Skin epidermis (tissue), 12 donors: ENCODE results near the gene YPEL5.
"Not testable (repeated sequence)": the region's sequence is repeated elsewhere in the genome, so short reads cannot be mapped to it uniquely, and the experiment has no call there.

Source experiments
- H3K27ac ChIP-seq, 21 experiments: fragments of 200-600 bp; sonication (generic) in 11 of 21; one replicate each; pipeline ENCODE4 v1.5.0; 2020; ENCODE audit warnings: mild to moderate bottlenecking in 3 of 21, inconsistent platforms in 2 of 21, moderate library complexity in 2 of 21
- H3K4me3 ChIP-seq, 7 experiments: fragments of 200-600 bp; sonication (generic) in 2 of 7; one replicate each; pipeline ENCODE4 v1.5.0; 2020; ENCODE audit warnings: inconsistent platforms in 2 of 7, mild to moderate bottlenecking in 2 of 7, moderate library complexity in 1 of 7

Gene YPEL5

DNA sequence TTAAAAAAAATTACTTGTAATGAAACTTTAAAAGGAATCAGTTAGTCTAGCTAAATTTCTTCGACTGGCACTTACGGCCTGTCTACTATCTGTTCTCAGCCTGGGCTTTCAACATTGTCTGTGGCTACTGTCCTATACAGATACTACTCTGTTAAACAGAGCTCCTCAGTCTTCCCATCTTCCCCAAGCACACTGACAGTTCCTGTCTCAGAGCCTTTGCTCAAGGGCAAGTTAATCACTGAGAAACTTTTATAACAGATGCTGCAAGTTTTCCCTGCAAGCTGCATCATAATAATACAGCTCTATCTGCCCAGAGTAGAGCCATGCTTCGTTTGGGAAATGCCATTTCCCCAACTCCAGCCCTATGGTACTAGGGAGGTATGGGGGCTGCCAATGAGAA lies 11.3 kb upstream of the YPEL5 start:
- Histone ChIP-seq H3K27ac (no peak overlapping the region), H3K4me3 (no peak overlapping the region)

DNA sequence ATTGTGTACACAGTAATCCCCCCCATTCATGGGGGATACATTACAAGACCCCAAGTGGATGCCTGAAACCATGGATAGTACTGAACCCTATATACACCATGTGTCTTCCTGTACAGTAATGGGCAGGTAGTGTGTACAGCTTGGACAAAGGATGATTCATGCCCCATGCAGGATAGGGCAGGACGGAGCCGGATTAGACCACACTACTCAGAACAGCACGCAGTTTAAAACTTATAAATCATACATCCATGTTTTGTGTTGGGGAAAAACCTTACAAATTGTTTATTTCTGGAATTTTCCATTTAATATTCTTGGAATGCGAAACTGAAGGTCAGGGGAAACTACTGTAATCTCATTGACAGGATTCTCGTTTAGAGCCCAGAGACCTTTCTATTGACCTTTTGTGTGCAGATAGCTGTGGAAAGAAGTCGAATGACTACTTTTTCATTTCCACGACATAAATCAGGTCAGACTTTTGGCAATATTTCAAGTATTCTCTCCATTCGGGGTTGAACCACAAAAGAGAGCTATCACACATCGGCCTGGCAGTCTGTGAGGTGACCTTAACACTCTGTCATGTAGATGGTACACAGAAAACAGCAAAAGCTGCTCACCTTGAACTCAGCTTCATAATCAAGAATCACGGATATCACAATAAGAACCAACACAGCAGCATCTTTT lies 9.9 kb upstream of the YPEL5 start:
- no peak overlapping the region for H3K4me3 ChIP-seq
- no peak overlapping the region for H3K27ac ChIP-seq

DNA sequence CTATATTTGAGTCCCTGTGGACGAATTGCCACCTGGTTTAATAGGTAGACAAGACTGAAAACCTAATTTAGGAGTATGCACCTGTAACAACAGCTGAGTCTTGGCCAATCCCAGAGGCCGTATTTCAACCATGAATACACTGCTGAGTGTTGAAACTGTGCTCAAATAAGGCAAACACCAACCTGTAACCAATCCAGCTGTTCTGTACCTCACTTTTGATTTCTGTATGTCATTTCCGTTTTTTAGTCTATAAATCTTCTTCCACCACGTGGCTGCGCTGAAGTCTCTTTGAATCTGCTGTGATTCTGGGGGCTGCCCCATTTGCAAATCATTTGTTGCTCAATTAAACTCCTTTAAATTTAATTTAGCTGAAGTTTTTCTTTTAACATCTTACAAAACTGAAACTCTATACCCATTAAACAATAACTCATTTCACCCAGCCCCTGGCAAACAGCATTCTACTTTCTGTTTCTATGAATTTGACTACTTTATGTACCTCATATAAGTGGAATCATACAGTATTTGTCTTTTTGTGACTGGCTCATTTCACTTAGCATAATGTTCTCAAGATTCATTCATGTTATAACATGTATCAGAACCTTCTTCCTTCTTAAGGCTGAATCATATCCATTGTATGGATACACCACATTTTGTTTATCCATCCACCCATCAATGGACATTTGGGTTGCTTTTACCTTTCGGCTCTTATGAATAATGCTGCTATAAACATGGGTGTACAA lies 7.5 kb upstream of the YPEL5 start:
- H3K4me3 ChIP-seq: no peak overlapping the region
- H3K27ac ChIP-seq: peak overlapping the region in 1 of 21 experiments; percentile 22

DNA sequence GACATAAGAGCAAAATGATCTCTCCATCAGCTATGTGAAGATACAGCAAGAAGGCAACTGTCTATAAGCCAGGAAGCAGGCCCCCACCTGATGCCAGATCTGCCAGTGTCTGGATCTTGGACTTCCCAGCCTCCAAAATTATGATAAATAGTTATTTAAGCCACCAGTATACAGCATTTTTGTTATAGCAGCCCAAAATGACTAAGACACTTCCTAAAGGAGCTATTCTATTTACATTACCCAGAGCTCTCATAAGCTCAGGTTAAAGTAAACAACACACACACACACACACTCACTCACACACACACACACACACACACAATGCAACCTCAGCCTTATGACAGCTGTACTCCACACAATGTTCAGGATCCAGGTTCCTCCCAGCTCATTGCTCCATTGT lies 5.7 kb upstream of the YPEL5 start:
- Histone ChIP-seq H3K4me3 (no peak overlapping the region), H3K27ac (no peak overlapping the region)

DNA sequence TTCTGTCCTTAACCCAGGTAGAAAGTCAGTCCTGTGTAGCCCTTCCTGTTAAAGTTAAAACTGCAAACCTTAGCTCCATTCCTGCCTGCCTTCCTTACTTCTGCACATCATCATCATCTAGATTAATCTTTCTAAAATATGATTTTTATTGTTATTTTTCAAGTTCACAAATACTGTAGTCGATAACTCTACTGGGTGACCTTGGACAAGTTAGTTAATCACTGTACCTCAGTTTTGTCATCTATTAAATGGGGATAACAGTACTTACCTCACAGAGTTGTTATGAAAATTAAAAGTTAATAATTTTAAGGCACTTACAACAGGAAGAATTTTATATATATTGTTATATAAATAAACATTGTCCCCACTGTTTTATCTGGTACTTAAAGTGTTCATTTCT lies 2.5 kb upstream of the YPEL5 start:
- no peak overlapping the region for H3K4me3 ChIP-seq
- no peak overlapping the region for H3K27ac ChIP-seq

DNA sequence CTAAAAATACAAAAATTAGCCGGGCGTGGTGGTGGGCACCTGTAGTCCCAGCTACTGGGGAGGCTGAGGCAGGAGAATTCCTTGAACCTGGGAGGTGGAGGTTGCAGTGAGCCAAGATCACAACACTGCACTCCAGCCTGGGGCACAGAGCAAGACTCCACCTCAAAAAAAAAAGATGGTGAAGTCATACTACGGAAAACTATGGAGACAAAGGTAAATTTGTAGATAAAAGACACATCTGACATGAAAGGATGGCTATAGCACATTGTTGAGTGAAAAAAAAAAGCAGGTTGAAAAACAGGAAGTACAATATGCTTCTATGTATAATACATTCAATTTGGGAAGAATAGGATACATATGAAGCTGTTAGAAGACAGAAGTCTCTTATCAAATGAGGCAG lies 1.9 kb upstream of the YPEL5 start:
- not testable (repeated sequence) for H3K4me3 ChIP-seq, H3K27ac ChIP-seq

DNA sequence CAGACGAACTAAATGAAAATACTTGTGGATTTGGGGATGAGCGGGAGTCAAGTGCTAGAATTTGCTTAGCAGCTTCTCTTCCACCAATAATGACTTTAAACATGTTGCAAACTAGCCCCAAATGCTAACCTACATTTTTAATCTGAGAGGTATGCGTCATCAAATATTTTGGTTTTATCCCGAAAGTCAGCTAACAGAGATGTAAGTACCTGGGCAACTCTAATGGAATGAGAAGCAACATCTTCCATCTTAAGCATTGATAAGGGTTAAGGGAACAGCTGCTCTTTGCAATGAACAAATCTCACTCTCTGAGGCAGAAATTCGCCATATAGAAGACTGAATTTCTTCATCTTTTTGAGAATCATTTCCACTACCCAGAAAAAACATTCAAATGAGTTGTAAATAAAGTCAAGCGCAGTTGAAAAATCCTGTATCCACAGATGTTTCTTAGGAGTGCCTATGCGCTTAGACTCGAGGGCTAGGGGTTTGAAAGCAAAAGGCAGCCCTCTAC lies 926 bp upstream of the YPEL5 start:
- H3K4me3 ChIP-seq: peak overlapping the region; percentile 23 to 98 (median 31)
- peak overlapping the region in 20 of 21 experiments; percentile 72 to 100 (median 86) for H3K27ac ChIP-seq

DNA sequence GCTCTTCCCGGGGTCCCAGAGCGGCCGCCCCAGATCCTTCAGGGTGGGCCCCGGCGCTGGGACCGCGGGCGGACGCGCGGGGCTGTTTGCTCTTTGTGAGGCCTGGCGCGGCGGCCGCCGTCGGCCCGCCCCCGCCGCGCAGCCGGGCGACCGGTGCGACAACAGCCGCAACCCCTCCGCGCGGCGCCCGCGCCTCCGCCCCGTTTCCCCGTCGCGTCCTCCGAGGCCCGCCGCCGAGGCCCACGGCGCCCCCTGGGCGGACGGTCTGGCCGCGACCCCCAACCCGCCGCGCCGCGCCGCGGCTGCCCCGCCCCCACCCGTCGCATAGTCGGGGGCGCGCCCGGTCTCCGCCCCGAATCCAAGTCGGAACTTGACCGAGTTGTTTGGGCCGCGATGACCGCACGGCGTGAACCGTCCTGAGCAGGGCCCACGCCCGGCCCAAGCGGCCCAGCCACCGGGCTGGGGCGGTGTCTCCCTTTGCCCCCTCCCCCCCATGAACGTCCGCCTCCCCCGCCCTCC lies 448 bp downstream of the YPEL5 start:
- H3K27ac ChIP-seq: peak overlapping the region; percentile 98 to 100 (median 99)
- H3K4me3 ChIP-seq: peak overlapping the region; percentile 89 to 98 (median 96)

DNA sequence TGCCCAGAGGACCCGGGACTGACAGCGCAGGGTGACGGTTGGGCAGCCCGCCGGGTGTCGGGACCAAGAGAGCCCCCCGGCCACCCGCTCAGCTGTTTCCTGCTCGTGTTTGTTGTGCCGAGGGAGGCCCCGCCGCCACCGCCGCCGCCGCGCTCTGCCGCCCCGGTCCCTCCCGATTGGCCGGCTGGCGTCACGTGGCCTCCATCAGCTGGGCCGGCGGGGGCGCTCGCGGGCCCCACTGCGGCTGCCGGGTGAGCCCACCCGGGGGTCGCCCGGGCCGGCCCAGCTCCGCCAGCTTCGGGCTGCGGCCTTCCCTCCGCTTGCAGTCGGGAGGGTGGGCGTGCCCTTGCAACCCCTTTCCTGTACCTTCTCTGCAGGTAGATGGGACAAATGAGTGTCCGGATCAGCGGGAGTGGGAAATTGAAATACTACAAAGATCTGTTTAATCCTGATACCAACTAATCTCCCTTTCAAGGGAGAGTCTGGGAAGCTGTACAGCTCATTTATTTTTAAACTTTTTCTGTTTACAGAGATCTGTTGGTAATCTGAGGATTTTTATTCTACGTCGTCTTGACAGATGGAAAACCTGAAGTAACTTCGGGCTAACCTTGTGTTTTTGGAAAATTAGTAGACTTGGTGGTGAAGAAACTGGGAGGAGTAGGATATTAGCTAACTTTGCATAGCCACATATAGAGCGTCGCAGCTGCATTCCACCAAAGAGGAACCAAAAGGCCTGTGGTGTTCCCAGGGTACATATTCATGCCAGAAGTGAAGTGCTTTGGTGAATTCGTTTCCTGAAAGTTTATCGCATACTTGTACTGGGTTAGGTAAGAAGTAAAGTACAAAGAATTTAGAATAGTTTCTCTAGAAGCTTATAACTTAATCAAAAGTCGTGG lies 1.2 kb downstream of the YPEL5 start:
- Histone ChIP-seq H3K27ac (peak overlapping the region; percentile 97 to 100 (median 99)), H3K4me3 (peak overlapping the region; percentile 89 to 98 (median 96))

DNA sequence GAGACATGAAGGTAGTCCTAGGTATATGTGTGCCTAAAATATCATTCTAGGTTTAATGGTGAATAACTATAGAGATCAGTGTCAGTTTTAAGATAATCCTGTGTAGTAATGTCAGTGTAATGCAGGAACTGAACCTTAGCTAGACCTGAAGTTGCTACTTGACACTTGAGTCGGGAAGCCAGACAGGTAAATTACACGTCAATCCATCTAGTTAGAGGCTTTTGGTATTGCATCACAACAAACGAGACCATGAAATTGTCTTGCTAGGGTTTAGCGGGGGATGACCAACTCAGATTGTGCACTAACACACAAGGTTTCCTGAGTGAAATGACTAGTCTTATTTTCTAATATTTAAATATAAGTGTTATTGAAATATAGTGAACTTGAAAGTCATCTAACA lies 2.0 kb downstream of the YPEL5 start:
- H3K4me3 ChIP-seq: peak overlapping the region in 1 of 7 experiments; percentile 5
- H3K27ac ChIP-seq: peak overlapping the region in 5 of 21 experiments; percentile 0 to 100 (median 98)

DNA sequence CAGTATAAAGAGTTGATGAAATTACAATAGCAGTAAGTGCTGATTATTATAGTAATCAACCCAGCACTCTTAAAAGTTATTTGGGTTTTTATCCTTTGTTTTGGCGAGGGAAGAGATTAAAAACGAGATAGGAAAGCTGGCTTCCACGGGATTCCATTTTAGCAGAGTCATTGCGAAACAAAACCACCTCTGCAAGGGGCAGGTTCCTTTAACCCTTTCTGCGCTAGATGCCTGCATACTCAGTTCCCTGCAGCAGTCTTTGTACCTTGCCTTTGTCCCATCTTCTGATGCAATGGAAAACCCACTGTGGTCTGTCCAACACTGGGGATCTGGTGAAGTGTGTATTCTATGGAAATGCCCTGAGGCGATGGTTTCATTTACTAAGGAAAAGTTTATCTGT lies 2.7 kb downstream of the YPEL5 start:
- Histone ChIP-seq H3K27ac (peak overlapping the region in 4 of 21 experiments; percentile 1 to 52 (median 22)), H3K4me3 (no peak overlapping the region)

DNA sequence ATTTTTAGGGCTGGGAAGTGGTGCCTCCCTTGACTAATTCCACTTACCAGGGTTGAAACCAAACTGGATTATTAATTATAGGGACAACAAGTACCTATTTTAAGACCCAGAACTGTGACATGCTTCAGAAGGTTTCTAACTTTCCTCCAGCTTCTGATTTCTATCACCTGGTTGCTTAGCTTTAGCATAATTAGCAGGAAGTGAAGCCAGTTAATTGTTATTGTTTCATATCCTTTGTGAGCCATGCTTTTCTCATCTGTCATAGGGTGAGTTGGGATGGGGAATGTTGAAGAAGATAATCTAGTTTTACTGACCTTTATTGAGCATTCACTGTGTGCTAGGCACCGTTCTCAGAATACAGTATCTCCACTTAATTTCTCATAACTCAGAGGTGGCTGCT lies 3.2 kb downstream of the YPEL5 start:
- Histone ChIP-seq H3K4me3 (no peak overlapping the region), H3K27ac (peak overlapping the region in 4 of 21 experiments; percentile 1 to 52 (median 22))

DNA sequence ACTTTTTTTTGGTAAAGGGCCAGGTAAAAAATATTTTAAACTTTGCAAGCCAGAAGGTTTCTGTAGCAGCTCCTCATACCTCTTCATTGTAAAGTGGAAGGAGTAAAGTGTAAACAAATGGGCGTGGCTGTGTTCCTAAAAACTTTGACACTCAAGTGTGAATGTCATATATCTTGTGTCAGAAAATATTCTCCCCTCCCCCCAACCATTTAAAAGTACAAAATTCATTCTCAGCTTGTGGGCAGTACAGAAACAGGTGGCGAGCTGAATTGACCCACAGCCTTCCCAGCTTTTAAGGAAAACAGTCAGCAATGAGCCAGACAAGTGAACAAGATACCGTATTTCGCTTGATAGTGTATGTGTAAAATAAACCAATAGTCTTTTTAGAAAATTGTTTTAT lies 4.0 kb downstream of the YPEL5 start:
- H3K27ac ChIP-seq: peak overlapping the region in 2 of 21 experiments; percentile 1 to 45

DNA sequence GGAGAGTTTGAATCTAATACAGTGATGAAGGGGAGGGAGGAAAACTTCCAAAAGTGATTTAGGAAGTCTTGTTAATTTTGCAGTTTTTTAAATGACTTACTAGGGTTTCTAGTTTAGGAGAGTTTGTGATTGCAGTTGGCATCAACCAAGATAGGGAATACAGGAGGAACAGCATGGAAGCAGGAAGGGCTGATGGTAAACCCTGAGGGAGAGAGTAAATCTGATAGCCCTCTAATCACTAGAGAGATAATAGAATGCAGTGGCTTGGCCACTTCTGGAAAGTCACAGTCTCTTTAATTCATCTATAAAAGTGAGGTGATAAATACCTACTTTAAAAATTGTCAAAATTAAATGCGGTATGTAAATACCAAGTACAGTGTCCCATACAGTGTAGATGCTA lies 5.6 kb downstream of the YPEL5 start:
- no peak overlapping the region for H3K27ac ChIP-seq
- H3K4me3 ChIP-seq: no peak overlapping the region

More for the DNA sequence above, 4.0 kb downstream of the YPEL5 start:
- no peak overlapping the region for H3K4me3 ChIP-seq

DNA sequence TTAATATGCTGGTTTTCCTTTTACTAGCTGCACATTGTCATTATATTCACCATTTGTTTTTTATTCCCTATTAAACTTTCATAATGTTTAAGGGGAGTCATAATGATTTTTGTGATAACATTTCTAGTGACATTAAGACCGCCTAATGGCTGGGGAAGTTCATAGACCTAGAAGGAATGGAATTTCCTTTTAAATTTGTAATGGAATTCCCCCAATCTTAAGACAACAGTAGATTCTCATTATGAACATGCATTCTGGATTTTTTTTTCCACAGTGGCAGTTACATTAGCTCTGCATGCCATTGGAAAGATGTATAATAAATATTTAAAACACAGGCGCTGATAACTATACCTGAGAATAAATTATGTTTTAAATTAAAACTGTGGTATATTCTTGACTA lies 8.4 kb downstream of the YPEL5 start:
- H3K4me3 ChIP-seq: no peak overlapping the region
- no peak overlapping the region for H3K27ac ChIP-seq

DNA sequence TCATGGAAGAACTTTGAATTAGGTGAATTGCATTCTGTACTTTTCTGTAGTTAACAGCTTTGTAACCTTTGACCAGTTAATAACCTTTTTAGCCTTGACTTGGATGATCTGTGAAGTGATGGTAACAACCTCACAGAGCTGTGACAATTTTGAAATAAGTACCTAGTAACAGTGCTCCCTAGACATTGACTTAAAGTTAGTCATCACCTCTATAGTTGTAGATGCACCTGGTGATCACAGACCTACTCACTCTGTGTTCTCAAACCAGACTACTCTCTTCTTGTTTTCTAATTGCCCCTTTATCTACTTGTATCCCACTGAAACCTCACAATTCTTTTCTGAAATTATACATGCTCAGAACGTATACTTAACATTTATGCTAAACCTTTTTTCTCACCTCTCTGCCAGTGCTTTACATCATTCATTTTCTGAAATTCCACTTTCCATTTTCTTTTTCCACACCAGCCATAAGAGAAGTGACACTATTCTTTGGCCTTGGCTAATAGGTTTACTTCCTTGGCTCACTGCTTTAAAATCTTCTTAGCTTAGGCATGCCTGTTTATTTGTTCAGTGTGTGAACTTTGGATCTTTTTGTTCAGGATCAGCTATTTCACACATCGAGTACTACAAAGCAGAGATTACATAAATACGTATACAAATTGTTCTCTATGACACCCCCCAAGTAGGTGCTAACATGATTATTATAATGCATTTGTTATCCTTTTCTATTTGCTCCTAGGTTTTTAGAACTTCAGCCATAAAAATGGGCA lies 9.3 kb downstream of the YPEL5 start:
- Histone ChIP-seq H3K4me3 (no peak overlapping the region), H3K27ac (no peak overlapping the region)

DNA sequence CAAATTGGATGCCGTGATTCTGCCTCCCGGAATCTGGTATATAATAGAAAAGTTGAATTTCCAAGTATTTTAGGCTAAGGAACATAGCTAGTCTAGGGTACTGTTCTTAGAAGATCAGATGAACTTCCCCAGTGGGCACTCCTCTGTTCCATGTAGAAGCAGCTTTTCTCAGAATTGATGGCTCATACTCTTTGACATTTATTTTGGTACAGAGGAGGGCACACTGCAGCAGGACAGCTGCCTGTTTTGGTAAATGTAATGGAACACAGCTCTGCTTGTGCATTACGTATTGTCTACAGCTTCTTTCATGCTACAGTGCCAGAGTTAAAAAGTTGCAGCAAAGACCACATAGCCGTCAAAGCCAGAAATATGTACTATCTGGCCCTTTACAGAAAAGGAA lies 10.8 kb downstream of the YPEL5 start:
- Histone ChIP-seq H3K4me3 (no peak overlapping the region), H3K27ac (no peak overlapping the region)

DNA sequence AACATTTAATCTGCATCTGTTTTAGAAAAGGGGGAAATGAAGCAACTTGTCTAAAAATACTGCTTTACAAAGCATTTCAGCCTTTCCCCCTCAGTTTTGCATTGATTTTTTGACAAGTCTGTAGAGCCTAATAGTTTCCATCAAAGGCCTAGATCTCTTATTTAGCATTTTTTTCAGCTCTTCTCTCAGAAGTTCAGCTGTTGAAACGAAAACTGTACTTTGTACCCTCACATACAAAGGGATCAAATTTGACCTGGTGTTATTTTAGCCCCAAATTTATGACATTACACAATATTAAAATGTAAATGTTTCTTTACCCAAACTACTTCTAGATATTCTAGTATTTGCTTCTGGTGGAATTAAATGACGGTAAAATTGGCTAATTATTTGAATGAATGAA lies 13.0 kb downstream of the YPEL5 start:
- no peak overlapping the region for H3K27ac ChIP-seq
- no peak overlapping the region for H3K4me3 ChIP-seq
